ENCODE data around the gene HAVCR2.

The HAVCR2 gene

GRCh38 chr5:157142317-157143126, 33.7 kb upstream of the HAVCR2 start, which contains the start of gene MED7 (continued):
- no peak for TF ChIP-seq ZNF140 (tag by site-specific recombination; IDR thresholded peaks at IDR 0.05)
- no peak for TF ChIP-seq ZNF157 (tag by site-specific recombination; IDR thresholded peaks at IDR 0.05)
- TF ChIP-seq ZNF544 (tag by site-specific recombination; IDR thresholded peaks at IDR 0.05), result no peak
- TF ChIP-seq ZNF423 (tag by site-specific recombination; IDR thresholded peaks at IDR 0.05), result no peak
- no peak for TF ChIP-seq PRDM1 (tag by site-specific recombination; IDR thresholded peaks at IDR 0.05)
- TF ChIP-seq ZNF239 (tag by site-specific recombination; IDR thresholded peaks at IDR 0.05), result no peak
- TF ChIP-seq ZNF132 (tag by site-specific recombination; IDR thresholded peaks at IDR 0.05; ENCODE audit: borderline replicate concordance), result no peak
- TF ChIP-seq KLF7 (tag by site-specific recombination; IDR thresholded peaks at IDR 0.05; ENCODE audit: borderline replicate concordance), result no peak
- no peak for TF ChIP-seq HIC1 (tag by site-specific recombination; IDR thresholded peaks at IDR 0.05)
- no peak for TF ChIP-seq ZNF701 (tag by site-specific recombination; IDR thresholded peaks at IDR 0.05)
- peak; percentile 19 for TF ChIP-seq ZBTB26 (tag by site-specific recombination; optimal IDR thresholded peaks at IDR 0.05)
- TF ChIP-seq ZNF174 (tag by site-specific recombination; IDR thresholded peaks at IDR 0.05), result no peak
- TF ChIP-seq ZNF776 (tag by site-specific recombination; IDR thresholded peaks at IDR 0.05; ENCODE audit: borderline replicate concordance), result no peak
- TF ChIP-seq, protein P1, sequence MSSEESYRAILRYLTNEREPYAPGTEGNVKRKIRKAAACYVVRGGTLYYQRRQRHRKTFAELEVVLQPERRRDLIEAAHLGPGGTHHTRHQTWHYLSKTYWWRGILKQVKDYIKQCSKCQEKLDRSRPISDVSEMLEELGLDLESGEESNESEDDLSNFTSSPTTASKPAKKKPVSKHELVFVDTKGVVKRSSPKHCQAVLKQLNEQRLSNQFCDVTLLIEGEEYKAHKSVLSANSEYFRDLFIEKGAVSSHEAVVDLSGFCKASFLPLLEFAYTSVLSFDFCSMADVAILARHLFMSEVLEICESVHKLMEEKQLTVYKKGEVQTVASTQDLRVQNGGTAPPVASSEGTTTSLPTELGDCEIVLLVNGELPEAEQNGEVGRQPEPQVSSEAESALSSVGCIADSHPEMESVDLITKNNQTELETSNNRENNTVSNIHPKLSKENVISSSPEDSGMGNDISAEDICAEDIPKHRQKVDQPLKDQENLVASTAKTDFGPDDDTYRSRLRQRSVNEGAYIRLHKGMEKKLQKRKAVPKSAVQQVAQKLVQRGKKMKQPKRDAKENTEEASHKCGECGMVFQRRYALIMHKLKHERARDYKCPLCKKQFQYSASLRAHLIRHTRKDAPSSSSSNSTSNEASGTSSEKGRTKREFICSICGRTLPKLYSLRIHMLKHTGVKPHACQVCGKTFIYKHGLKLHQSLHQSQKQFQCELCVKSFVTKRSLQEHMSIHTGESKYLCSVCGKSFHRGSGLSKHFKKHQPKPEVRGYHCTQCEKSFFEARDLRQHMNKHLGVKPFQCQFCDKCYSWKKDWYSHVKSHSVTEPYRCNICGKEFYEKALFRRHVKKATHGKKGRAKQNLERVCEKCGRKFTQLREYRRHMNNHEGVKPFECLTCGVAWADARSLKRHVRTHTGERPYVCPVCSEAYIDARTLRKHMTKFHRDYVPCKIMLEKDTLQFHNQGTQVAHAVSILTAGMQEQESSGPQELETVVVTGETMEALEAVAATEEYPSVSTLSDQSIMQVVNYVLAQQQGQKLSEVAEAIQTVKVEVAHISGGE (tag by site-specific recombination; conservative IDR thresholded peaks at IDR 0.05; ENCODE audit: low read depth), result peak; percentile 71
- TF ChIP-seq ZNF768 (tag by site-specific recombination; IDR thresholded peaks at IDR 0.05), result peak; percentile 68; the same call in 1 of the 2 replicates
- TF ChIP-seq ZNF626 (tag by site-specific recombination; IDR thresholded peaks at IDR 0.05), result no peak
- no peak for TF ChIP-seq HOXC10 (CRISPR knock-in tag; IDR thresholded peaks at IDR 0.05)
- no peak for TF ChIP-seq ZNF530 (tag by site-specific recombination; IDR thresholded peaks at IDR 0.05; ENCODE audit: low read depth)
- TF ChIP-seq YY1 (tag by site-specific recombination; IDR thresholded peaks at IDR 0.05), result peak; percentile 29; the same call in 1 of the 2 replicates
- no peak for TF ChIP-seq ZNF777 (tag by site-specific recombination; IDR thresholded peaks at IDR 0.05; ENCODE audit: borderline replicate concordance)
- TF ChIP-seq ZNF146 (tag by site-specific recombination; IDR thresholded peaks at IDR 0.05), result no peak
- peak; percentile 19; the same call in 1 of the 2 replicates for TF ChIP-seq ZNF660 (tag by site-specific recombination; IDR thresholded peaks at IDR 0.05)
- TF ChIP-seq, protein P2, sequence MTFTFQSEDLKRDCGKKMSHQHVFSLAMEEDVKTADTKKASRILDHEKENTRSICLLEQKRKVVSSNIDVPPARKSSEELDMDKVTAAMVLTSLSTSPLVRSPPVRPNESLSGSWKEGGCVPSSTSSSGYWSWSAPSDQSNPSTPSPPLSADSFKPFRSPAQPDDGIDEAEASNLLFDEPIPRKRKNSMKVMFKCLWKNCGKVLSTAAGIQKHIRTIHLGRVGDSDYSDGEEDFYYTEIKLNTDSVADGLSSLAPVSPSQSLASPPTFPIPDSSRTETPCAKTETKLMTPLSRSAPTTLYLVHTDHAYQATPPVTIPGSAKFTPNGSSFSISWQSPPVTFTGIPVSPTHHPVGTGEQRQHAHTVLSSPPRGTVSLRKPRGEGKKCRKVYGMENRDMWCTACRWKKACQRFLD (tag by site-specific recombination; IDR thresholded peaks at IDR 0.05), result no peak
- TF ChIP-seq ZBTB48 (tag by site-specific recombination; IDR thresholded peaks at IDR 0.05), result no peak
- no peak for TF ChIP-seq ZNF677 (tag by site-specific recombination; IDR thresholded peaks at IDR 0.05)
- no peak for TF ChIP-seq ZNF10 (tag by site-specific recombination; IDR thresholded peaks at IDR 0.05)
- TF ChIP-seq ZNF501 (tag by site-specific recombination; IDR thresholded peaks at IDR 0.05), result peak; percentile 74; the same call in 1 of the 2 replicates
- TF ChIP-seq EGR2 (tag by site-specific recombination; IDR thresholded peaks at IDR 0.05; ENCODE audit: low read depth), result peak; percentile 48
- TF ChIP-seq ZNF596 (tag by site-specific recombination; IDR thresholded peaks at IDR 0.05), result no peak
- TF ChIP-seq INSM2 (tag by site-specific recombination; IDR thresholded peaks at IDR 0.05), result no peak

Data from HEK293 (cell line).